ENCODE measurements around the gene TMTC4.

The TMTC4 gene

DNA sequence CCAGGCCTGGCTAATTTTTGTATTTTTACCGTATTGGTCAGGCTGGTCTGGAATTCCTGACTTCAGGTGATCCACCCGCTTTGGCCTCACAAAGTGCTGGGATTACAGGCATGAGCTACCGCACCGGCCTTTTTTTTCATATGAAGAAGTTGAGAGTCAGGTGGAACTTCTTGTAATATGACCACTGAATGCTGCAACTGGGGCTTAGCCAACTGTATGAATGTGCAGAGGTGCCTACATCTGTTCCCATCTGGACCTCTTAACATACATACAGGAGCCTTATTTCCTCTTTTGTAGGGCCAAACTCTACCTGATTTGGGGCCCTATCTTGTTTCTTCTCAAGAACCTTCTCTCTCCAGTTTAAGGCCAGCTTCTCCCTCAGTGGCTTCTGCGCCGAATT, 74.1 kb downstream of the TMTC4 start:
- Histone ChIP-seq H3K36me3 (ENCODE audit: control insufficient read depth in 2 of 2, insufficient read depth in 1 of 2, low read length in 2 of 2) (no peaks in the 10 kb centered on the region), H3K4me3 (ENCODE audit: low read depth, low read length) (no peak overlapping the region), H3K9me3 (ENCODE audit: control insufficient read depth, insufficient read depth, low read depth, low read length) (no peaks in the 10 kb centered on the region), H3K27ac (ENCODE audit: extremely low read depth, low read depth, low read length) (no peak overlapping the region), H3K4me1 (ENCODE audit: control insufficient read depth, insufficient read depth, low read length) (no peaks in the 10 kb centered on the region)
- CTCF ChIA-PET: interaction anchor here (2.6 kb wide), 1 partner anchor 12 kb away, joined by 13 read pairs; the partner anchor contains the start of gene GGACT
- POLR2A ChIA-PET: no interaction called here
- no peak for TF ChIP-seq ZSCAN16 (tag by site-specific recombination; IDR thresholded peaks at IDR 0.05)
- no peak for TF ChIP-seq ZNF843 (tag by site-specific recombination; IDR thresholded peaks at IDR 0.05)
- TF ChIP-seq ZNF571 (tag by site-specific recombination; IDR thresholded peaks at IDR 0.05): no peak

DNA sequence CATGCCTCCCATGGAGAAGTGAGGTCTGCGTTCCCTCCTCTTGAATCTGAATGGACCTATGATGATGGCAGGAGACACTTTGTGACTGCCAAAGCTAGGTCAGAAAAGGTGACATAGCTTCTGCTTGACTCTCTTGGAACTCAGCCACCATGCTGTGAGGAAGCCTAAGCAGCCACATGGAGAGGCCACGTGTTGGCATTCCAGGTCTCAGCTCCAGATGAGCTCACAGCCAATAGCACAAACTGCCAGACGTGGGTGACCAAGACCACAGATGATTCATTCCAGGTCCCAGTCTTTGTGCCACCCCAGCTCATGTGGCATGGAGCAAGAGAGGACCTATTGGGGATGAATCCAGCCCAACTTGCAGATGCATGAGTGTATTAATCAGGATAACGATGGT, 77.3 kb downstream of the TMTC4 start:
- Histone ChIP-seq H3K9me3 (ENCODE audit: control insufficient read depth, insufficient read depth, low read depth, low read length) (no peaks in the 10 kb centered on the region), H3K4me1 (ENCODE audit: control insufficient read depth, insufficient read depth, low read length) (no peaks in the 10 kb centered on the region), H3K27ac (ENCODE audit: extremely low read depth, low read depth, low read length) (no peak overlapping the region), H3K36me3 (ENCODE audit: control insufficient read depth in 2 of 2, insufficient read depth in 1 of 2, low read length in 2 of 2) (no peaks in the 10 kb centered on the region), H3K4me3 (ENCODE audit: low read depth, low read length) (no peak overlapping the region)
- CTCF ChIA-PET: no interaction called here
- POLR2A ChIA-PET: no interaction called here
- TF ChIP-seq GLI2 (tag by site-specific recombination; IDR thresholded peaks at IDR 0.05; ENCODE audit: borderline replicate concordance, low read depth): no peak
- no peak for TF ChIP-seq KLF7 (tag by site-specific recombination; IDR thresholded peaks at IDR 0.05; ENCODE audit: borderline replicate concordance)
- no peak for TF ChIP-seq ZNF37A (tag by site-specific recombination; IDR thresholded peaks at IDR 0.05)
- no peak for TF ChIP-seq ZNF596 (tag by site-specific recombination; IDR thresholded peaks at IDR 0.05)
- TF ChIP-seq ZNF626 (tag by site-specific recombination; IDR thresholded peaks at IDR 0.05): no peak
- TF ChIP-seq ZNF391 (tag by site-specific recombination; IDR thresholded peaks at IDR 0.05; ENCODE audit: borderline replicate concordance, low read depth): no peak
- no peak for TF ChIP-seq ZNF785 (tag by site-specific recombination; IDR thresholded peaks at IDR 0.05)
- TF ChIP-seq ZNF707 (tag by site-specific recombination; IDR thresholded peaks at IDR 0.05): no peak
- TF ChIP-seq SALL2 (tag by site-specific recombination; IDR thresholded peaks at IDR 0.05; ENCODE audit: borderline replicate concordance): no peak
- no peak for TF ChIP-seq BCL11A (tag by site-specific recombination; IDR thresholded peaks at IDR 0.05; ENCODE audit: low read depth)
- TF ChIP-seq, protein P1, sequence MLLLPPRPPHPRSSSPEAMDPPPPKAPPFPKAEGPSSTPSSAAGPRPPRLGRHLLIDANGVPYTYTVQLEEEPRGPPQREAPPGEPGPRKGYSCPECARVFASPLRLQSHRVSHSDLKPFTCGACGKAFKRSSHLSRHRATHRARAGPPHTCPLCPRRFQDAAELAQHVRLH (tag by site-specific recombination; IDR thresholded peaks at IDR 0.05): no peak
- TF ChIP-seq ZNF776 (tag by site-specific recombination; IDR thresholded peaks at IDR 0.05; ENCODE audit: borderline replicate concordance): no peak
- no peak for TF ChIP-seq SETDB1 (IDR thresholded peaks at IDR 0.05; ENCODE audit: insufficient read length, low read length)

DNA sequence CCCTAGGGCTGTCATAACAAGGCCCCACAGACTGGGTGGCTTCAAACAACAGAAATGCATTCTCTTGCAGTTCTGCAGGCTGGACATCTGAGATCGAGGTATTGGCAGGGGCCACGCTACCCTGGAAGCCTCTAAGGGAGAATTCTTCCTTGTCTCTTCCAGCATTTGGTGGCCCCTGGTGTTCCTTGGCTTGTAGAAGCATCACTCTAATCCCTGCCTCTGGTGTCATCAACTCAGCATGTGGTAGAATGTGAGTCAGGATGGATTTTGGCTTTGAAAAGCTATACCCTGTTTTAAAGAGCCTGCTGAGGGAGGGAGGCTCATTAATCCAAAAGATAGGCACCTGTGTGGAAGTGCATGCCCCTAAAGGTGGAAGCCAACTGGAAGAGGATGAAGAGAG, 78.1 kb downstream of the TMTC4 start:
- POLR2A ChIA-PET: no interaction called here
- Histone ChIP-seq H3K36me3 (ENCODE audit: control insufficient read depth in 2 of 2, insufficient read depth in 1 of 2, low read length in 2 of 2) (no peaks in the 10 kb centered on the region), H3K4me1 (ENCODE audit: control insufficient read depth, insufficient read depth, low read length) (no peaks in the 10 kb centered on the region), H3K4me3 (ENCODE audit: low read depth, low read length) (no peak overlapping the region), H3K27ac (ENCODE audit: extremely low read depth, low read depth, low read length) (no peak overlapping the region), H3K9me3 (ENCODE audit: control insufficient read depth, insufficient read depth, low read depth, low read length) (no peaks in the 10 kb centered on the region)
- CTCF ChIA-PET: interaction anchor here (0.6 kb wide), 1 partner anchor 93 kb away, joined by 3 read pairs; no protein-coding TSS in a partner anchor
- TF ChIP-seq ZNF311 (tag by site-specific recombination; IDR thresholded peaks at IDR 0.05; ENCODE audit: borderline replicate concordance) (no peak), HOXC10 (CRISPR knock-in tag; IDR thresholded peaks at IDR 0.05) (no peak), ZFHX2 (tag by site-specific recombination; conservative IDR thresholded peaks at IDR 0.05) (no peak), ZNF211 (tag by site-specific recombination; IDR thresholded peaks at IDR 0.05; ENCODE audit: low read depth) (no peak)
- TF ChIP-seq, protein P2, sequence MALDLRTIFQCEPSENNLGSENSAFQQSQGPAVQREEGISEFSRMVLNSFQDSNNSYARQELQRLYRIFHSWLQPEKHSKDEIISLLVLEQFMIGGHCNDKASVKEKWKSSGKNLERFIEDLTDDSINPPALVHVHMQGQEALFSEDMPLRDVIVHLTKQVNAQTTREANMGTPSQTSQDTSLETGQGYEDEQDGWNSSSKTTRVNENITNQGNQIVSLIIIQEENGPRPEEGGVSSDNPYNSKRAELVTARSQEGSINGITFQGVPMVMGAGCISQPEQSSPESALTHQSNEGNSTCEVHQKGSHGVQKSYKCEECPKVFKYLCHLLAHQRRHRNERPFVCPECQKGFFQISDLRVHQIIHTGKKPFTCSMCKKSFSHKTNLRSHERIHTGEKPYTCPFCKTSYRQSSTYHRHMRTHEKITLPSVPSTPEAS (tag by site-specific recombination; IDR thresholded peaks at IDR 0.05): no peak
